Thymus (tissue), 11 donors: ENCODE results near the gene RGS7. TPM values are rescaled to one million over a fixed set of nuclear protein-coding genes. Genes with fewer than 3 reads are reported as not detected.

Experiments used
- DNase-seq, 9 donors: peaks; one replicate each; pipeline ENCODE4 v3.0.0-alpha.2; 2013; ENCODE audit warnings: low spot score in 9 of 9, low read depth in 6 of 9, missing footprints in 1 of 9
- H3K27ac ChIP-seq, 2 donors: one replicate each; pipeline ENCODE4 v1.5.1; 2013; ENCODE audit warnings: control low read depth in 1 of 2, low read depth in 1 of 2, low read length in 1 of 2, mild to moderate bottlenecking in 1 of 2, moderate library complexity in 1 of 2
- H3K27me3 ChIP-seq, 2 donors: one replicate each; pipeline ENCODE4 v1.5.1; 2013; ENCODE audit warnings: low read length in 1 of 2; ENCODE audit not compliant: control insufficient read depth in 2 of 2, insufficient read depth in 1 of 2
- H3K36me3 ChIP-seq, 2 donors: one replicate each; pipeline ENCODE4 v1.5.1; 2013; ENCODE audit warnings: low read length in 1 of 2, mild to moderate bottlenecking in 1 of 2, moderate library complexity in 1 of 2; ENCODE audit not compliant: control insufficient read depth in 2 of 2, insufficient read depth in 2 of 2
- H3K4me1 ChIP-seq, 2 donors: one replicate each; pipeline ENCODE4 v1.5.1; 2013; ENCODE audit warnings: low read length in 2 of 2; ENCODE audit not compliant: control insufficient read depth in 2 of 2, insufficient read depth in 2 of 2
- H3K4me3 ChIP-seq, 2 donors: one replicate each; pipeline ENCODE4 v1.5.1; 2013; ENCODE audit warnings: low read length in 2 of 2, control low read depth in 1 of 2, mild to moderate bottlenecking in 1 of 2
- H3K9me3 ChIP-seq, 2 donors: one replicate each; pipeline ENCODE4 v1.5.1; 2013; ENCODE audit warnings: low read length in 1 of 2, mild to moderate bottlenecking in 1 of 2; ENCODE audit not compliant: control insufficient read depth in 2 of 2, insufficient read depth in 1 of 2
- WGBS: extraction: QIAGEN DNeasy Blood & Tissue Kit; methylation state at CpG from one replicate; pipeline ENCODE4 v1.1.7; 2013; 5-methylcytosine and 5-hydroxymethylcytosine counted together
- polyA plus RNA-seq: library from polyadenylated mRNA; stranded (reverse); fragments of 200-250 nt; gene quantifications from one replicate; pipeline ENCODE4 v1.2.3, GENCODE V29; 2013
- total RNA-seq: library from RNA; stranded (reverse); fragments of 120-200 nt; gene quantifications from one replicate; pipeline ENCODE4 v1.2.4, GENCODE V29; 2013
- donor health status: healthy.

RGS7 gene
- total and polyA plus RNA-seq, 2 donors, result 0.05 to 0.07 TPM

DNA sequence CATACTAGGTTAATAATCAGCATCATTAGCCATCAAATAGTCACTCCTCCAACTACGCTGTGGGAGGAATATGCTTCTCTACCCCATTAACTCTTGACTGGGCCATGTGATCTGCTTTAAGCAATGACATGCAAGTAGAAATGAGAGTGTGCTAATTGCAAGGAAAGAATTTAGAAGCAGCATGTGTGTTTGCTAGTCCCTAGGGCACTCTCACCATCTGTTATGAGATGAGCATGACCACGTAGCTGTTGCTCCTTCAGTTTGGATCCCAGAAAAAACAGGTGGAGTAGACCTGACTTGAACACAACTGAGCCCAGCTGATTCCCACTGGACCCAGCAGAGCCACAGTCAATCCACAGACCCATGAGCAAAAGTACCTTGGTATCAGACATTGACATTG lies 19.7 kb upstream of the RGS7 start:
- H3K27me3 ChIP-seq, result no peaks in the 10 kb centered on the region
- H3K27ac ChIP-seq, result no peak overlapping the region
- no peaks in the 10 kb centered on the region for H3K9me3 ChIP-seq
- WGBS, result 66% methylated on average over 2 of the region's 2 CpGs
- no peak overlapping the region for H3K4me3 ChIP-seq
- DNase-seq, result no peak
- H3K4me1 ChIP-seq, result no peaks in the 10 kb centered on the region
- H3K36me3 ChIP-seq, result no peaks in the 10 kb centered on the region

DNA sequence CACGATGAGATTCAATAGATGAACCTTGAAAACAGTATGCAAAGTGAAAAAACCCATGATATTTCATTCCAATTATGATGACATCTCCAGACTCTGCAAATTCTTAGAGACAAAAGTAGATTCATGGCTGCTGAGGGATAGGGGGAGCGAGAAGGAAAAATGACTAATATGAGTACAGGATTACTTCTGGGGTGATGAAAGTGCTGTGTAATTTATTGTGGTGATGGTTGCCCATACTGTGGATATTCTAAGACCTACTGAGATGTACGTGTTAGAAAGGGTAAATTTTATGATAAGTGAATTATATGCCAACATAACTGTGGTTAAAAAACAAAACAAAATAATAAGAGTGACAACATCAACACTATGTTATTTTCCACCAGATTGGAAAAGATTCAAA lies 18.9 kb upstream of the RGS7 start:
- WGBS, result 78% methylated on average over 3 of the region's 3 CpGs
- H3K27me3 ChIP-seq, result no peaks in the 10 kb centered on the region
- no peaks in the 10 kb centered on the region for H3K9me3 ChIP-seq
- H3K27ac ChIP-seq, result no peak overlapping the region
- no peak for DNase-seq
- H3K4me3 ChIP-seq, result no peak overlapping the region
- H3K4me1 ChIP-seq, result no peaks in the 10 kb centered on the region
- no peaks in the 10 kb centered on the region for H3K36me3 ChIP-seq

DNA sequence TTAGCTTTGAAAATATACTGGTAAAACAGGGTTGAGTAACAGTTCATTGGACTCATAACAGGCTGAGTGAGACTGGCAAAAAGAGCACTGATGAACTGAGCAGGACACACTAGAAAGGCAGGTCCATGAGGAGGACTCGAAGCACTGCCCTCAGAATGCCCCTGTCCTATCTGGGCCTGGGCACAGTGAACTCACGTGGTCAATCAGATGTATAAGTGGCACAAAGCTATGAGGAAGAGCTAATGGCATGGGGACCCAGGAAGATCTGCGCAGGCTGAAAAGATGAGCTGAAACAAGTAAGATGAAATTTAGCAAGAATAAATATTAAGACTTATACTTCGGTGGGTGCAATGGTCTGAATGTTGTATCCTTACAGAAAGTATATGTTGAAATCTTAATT lies 9.2 kb upstream of the RGS7 start:
- Histone ChIP-seq H3K4me1 (no peaks in the 10 kb centered on the region), H3K9me3 (no peaks in the 10 kb centered on the region), H3K27me3 (no peaks in the 10 kb centered on the region), H3K4me3 (no peak overlapping the region), H3K27ac (no peak overlapping the region), H3K36me3 (no peaks in the 10 kb centered on the region)
- DNase-seq, result no peak
- 89% methylated on average over 4 of the region's 4 CpGs for WGBS

DNA sequence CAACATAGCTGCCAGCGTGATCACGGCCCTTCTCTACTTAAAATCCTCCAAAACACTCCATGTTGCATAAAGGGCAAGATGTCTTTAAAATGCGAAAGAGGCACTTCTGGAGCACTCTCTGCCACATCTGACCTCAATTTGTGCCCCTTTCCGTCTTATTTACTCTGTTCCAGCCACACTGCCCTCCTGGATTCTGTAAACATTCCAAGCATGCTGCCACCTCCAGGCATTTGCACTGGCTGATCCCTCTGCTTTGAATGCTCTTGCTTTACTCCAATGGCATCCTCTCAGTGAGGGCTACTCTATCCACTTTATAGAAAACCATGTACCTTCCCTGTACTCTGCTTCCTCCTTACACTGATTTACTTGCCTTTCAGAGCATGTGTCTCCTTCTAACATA lies 5.3 kb upstream of the RGS7 start:
- Histone ChIP-seq H3K4me1 (no peaks in the 10 kb centered on the region), H3K27ac (no peak overlapping the region), H3K4me3 (no peak overlapping the region), H3K36me3 (no peaks in the 10 kb centered on the region), H3K27me3 (peaks cover 8 to 14% of the 10 kb centered on the region in 2 donors), H3K9me3 (no peaks in the 10 kb centered on the region)
- no peak for DNase-seq
- 80% methylated on average over 4 of the region's 4 CpGs for WGBS

DNA sequence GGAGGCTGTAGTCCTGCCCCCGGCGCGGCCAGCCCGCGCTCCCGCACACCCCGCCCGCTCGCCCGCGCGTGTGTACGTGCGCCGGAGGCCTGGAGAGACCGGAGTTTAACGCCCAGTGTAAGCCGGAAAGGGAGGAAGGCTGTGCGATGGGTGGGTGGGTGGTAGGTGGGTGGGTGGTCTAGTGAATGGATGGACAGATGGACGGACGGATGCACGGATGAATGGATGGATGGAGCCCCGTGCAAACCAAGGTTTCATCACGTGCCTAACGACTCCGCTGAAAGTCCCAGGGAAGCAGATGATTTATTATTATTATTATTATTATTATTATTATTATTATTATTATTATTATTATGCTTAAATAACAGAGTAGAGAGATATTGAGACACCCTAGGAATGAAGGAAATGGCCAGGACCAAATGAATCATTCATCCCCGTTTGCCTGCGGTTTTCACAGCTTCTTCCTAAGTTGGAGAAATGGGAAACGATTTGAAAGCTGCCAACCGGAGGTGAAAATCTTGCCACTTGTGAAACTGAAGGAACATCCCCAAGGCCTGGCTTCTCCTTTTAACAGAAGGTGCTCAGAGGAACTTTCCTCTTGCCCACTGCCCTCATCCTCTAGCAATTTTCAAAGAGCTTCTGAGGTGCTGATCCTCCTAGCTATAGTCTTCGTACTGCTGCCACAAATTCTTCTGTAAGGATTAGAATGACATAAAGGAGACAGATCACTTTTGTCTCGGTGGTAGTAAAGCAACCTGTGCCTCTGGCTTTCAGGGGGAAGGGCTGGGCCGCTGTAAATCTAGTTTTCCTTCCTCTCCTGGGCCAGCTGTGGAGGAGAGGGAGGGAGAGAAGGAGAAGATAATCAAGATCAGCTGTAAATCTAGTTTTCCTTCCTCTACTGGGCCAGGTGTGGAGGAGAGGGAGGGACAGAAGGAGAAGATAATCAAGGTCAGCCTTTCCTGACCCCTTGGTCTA lies 648 bp upstream of the RGS7 start:
- no peak for DNase-seq
- Histone ChIP-seq H3K27me3 (peaks cover 30 to 36% of the 10 kb centered on the region in 2 donors), H3K9me3 (no peaks in the 10 kb centered on the region), H3K4me1 (no peaks in the 10 kb centered on the region), H3K36me3 (no peaks in the 10 kb centered on the region), H3K27ac (no peak overlapping the region), H3K4me3 (peak overlapping the region in 1 of 2 donors; percentile 24)
- 7% methylated on average over 33 of the region's 33 CpGs for WGBS

DNA sequence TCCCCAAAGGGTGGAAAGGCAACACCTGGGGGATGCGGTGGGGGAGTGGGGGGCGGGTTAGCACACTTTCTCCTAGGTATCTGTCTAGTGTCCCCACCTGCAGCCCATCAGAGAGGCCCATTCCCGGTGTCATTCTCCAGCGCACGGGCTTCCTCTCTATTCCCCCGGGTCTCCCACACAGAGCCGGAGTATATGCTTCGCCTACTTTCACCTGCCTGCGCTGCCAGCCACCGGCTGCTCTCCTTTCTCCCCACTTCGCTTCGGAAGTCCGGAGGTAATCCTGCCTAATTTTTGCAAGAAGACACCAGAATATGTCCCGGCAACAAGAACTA lies 852 bp downstream of the RGS7 start:
- H3K27ac ChIP-seq, result no peak overlapping the region
- 6% methylated on average over 14 of the region's 14 CpGs for WGBS
- H3K27me3 ChIP-seq, result peaks cover 30 to 36% of the 10 kb centered on the region in 2 donors
- H3K4me3 ChIP-seq, result no peak overlapping the region
- no peaks in the 10 kb centered on the region for H3K9me3 ChIP-seq
- no peaks in the 10 kb centered on the region for H3K36me3 ChIP-seq
- DNase-seq, result no peak
- H3K4me1 ChIP-seq, result no peaks in the 10 kb centered on the region

DNA sequence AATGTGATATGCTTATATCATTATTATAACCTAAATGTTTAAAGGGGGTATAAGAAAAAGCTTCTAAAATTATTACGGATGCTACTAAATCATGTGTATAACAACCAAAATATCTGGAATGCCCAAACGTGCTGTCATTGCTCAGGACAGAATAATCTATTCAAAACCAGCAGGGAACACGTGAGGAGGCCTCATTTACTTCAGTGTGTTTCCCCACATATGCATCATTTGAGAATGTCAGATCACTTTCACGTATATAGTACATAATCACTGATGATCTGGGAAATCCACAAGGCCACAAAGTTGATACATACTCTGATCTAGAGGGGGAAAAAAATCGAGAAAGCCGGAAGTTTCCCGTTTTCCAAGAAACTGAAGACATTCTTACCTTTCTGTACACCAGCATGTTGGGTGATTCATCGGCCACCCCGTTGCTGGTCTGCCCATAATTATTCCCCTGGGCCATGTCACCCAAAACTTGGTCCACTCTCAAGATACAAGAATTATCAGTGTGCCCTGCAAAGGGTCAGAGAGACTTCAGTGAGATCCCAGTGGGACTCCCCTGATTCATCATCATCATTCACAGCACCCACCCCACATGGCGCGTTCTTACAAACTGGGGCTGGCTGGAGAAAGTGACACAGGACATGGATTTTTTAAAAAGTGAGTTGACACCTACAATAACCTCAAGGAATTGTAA lies 1.5 kb downstream of the RGS7 start:
- Histone ChIP-seq H3K4me3 (no peak overlapping the region), H3K36me3 (no peaks in the 10 kb centered on the region), H3K9me3 (no peaks in the 10 kb centered on the region), H3K27ac (no peak overlapping the region), H3K4me1 (no peaks in the 10 kb centered on the region), H3K27me3 (peaks cover 30 to 36% of the 10 kb centered on the region in 2 donors)
- DNase-seq, result no peak
- 87% methylated on average over 11 of the region's 11 CpGs for WGBS

DNA sequence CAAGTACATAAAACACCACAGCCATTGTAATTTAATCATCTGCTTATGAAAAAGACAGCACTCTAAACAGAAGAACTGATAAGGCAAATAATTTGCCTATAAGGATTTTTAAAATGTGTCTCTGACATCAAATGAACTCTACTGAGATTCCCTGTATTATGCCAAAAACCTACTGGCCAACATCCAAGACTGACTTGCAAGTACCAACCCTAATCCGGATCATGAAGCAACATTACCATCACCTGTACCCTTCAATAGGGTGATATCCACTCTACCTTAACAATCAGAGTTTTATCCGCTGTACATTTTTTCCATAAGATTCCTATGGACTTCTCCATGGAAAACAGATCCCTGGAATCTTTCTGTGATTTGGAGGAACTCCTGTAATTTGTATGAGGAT lies 4.6 kb downstream of the RGS7 start:
- 98% methylated on average over 2 of the region's 2 CpGs for WGBS

DNA sequence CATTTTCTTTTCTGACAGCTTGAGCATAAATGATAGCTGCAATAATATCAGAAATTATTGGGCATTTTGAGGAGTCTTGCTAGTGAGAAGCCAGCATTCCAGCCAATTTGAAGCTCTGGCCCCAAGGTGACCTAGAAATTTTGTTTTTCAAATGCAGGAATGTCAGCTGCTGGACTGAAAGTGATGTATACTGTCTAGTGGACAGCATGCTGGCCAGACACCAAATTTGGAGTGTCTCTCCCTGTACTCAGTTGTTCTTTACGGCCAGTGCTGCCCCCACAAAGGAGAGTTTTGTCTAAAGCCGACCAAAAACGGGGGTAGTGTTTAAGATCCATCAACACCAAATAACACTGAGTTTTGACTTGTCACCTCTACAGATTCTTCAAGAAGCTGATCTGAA lies 5.2 kb downstream of the RGS7 start:
- no peak overlapping the region for H3K27ac ChIP-seq

More for the DNA sequence above, 4.6 kb downstream of the RGS7 start:
- H3K27ac ChIP-seq, result no peak overlapping the region
- no peaks in the 10 kb centered on the region for H3K36me3 ChIP-seq
- no peaks in the 10 kb centered on the region for H3K9me3 ChIP-seq
- no peak for DNase-seq
- H3K27me3 ChIP-seq, result peaks cover 22% of the 10 kb centered on the region in 2 donors
- no peaks in the 10 kb centered on the region for H3K4me1 ChIP-seq
- no peak overlapping the region for H3K4me3 ChIP-seq

More for the DNA sequence above, 5.2 kb downstream of the RGS7 start:
- WGBS, result 89% methylated on average over 3 of the region's 3 CpGs
- Histone ChIP-seq H3K4me3 (no peak overlapping the region), H3K36me3 (no peaks in the 10 kb centered on the region), H3K27me3 (peaks cover 16 to 17% of the 10 kb centered on the region in 2 donors), H3K4me1 (no peaks in the 10 kb centered on the region), H3K9me3 (no peaks in the 10 kb centered on the region)
- no peak for DNase-seq
